Adrenal gland (tissue), 12 donors: ENCODE results near the gene NOL9. TPM values are rescaled to one million over a fixed set of nuclear protein-coding genes. Genes with fewer than 3 reads are reported as not detected.

Source experiments
- DNase-seq, 7 donors: peaks; one replicate each; pipeline ENCODE4 v3.0.0-alpha.2; 2019 to 2020
- H3K27ac ChIP-seq, 5 donors: fragments of 200-600 bp; sonication (generic) in 4 of 5; 1 replicate in 3 of 5; 2 replicates in 2 of 5; pipeline versions ENCODE4 v1.5.1 to v1.8.0; 2016 to 2020; ENCODE audit warnings: mild to moderate bottlenecking in 1 of 5
- H3K27me3 ChIP-seq: fragments of 200-600 bp; 2 replicates; pipeline ENCODE4 v1.8.0; 2021
- H3K36me3 ChIP-seq, 2 donors: fragments of 200-600 bp; replicated peaks in 1 of 2; 1 replicate in 1 of 2; 2 replicates in 1 of 2; pipeline versions ENCODE4 v1.5.1 to v1.8.0; 2018 to 2022
- H3K4me1 ChIP-seq, 2 donors: fragments of 200-600 bp; replicated peaks in 1 of 2; 1 replicate in 1 of 2; 2 replicates in 1 of 2; pipeline versions ENCODE4 v1.5.1 to v1.8.0; 2018 to 2021
- H3K4me3 ChIP-seq, 4 donors: fragments of 200-600 bp; sonication (generic) in 3 of 4; one replicate each; pipeline ENCODE4 v1.5.1; 2016 to 2018
- H3K9me3 ChIP-seq, 3 donors: fragments of 200-600 bp; sonication (generic) in 1 of 3; replicated peaks in 1 of 3; 1 replicate in 2 of 3; 2 replicates in 1 of 3; pipeline versions ENCODE4 v1.5.1 to v1.8.0; 2016 to 2021
- POLR2A ChIP-seq, 2 donors: fragments of 450-650 bp; IDR thresholded peaks; one replicate each; pipeline ENCODE4 v1.6.1; 2017; ENCODE audit warnings: antibody characterized with exemption in 2 of 2, mild to moderate bottlenecking in 2 of 2, moderate library complexity in 1 of 2
- WGBS, 4 donors: extraction: QIAGEN DNeasy Blood & Tissue Kit in 2 of 4; methylation state at CpG; one replicate each; pipeline versions ENCODE4 v1.1.5 to v1.1.7; 2013 to 2017; 5-methylcytosine and 5-hydroxymethylcytosine counted together
- intact Hi-C, 2 donors: fragments of 100-400 bp; cut with DNase I; formaldehyde crosslinking; loops; one replicate each; pipeline versions ENCODE4 v1.14.1 to v1.15.0; 2022 to 2023
- polyA plus RNA-seq, 3 donors: library from polyadenylated mRNA; stranded (reverse); fragments of 200-250 nt in 2 of 3; fragments of 350-450 nt in 1 of 3; fragmentation: Illumina TruSeq in 1 of 3; extraction: RNeasy Lipid Tissue Mini Kit (QIAGEN cat#74804) in 1 of 3; gene quantifications; one replicate each; pipeline ENCODE4 v1.2.3, GENCODE V29; 2013 to 2014
- total RNA-seq, 9 donors: library from RNA; depleted of rRNA in 4 of 9; stranded (reverse); fragments of >200 nt in 4 of 9; fragments of 120-200 nt in 1 of 9; fragmentation: NEBNext Ultra II Directional in 1 of 9; extraction: Animal tissue kit (Norgen Biotek cat#: 25700) in 1 of 9; gene quantifications; one replicate each; pipeline versions ENCODE4 v1.1.0 to v1.2.4, GENCODE V29; 2013 to 2023
- TF ChIP-seq, protein P1 (sequence below), 6 experiments: fragments of 450-650 bp in 4 of 6; fragments of 200-600 bp in 2 of 6; sonication (generic) in 1 of 6; IDR thresholded peaks; 1 replicate in 5 of 6; 2 replicates in 1 of 6; pipeline versions ENCODE4 v1.5.1 to v1.8.0; 2016 to 2021; ENCODE audit warnings: antibody characterized with exemption in 6 of 6, mild to moderate bottlenecking in 2 of 6, moderate library complexity in 1 of 6
- donor health status: healthy with polysubstance abuse.
- donor health status: Bipolar disorder and iron deficiency.
- donor health status: DM: yes; HTN: yes; CAD: no.
- donor health status: DM: no; HTN: no; CAD: no.
- donor health status: DM: no; HTN: no; CAD: no.
- donor health status: DM: yes; HTN: yes; CAD: no.

The NOL9 gene
- total and polyA plus RNA-seq, 12 donors = 5.9 to 39.7 (median 19.7) TPM

DNA sequence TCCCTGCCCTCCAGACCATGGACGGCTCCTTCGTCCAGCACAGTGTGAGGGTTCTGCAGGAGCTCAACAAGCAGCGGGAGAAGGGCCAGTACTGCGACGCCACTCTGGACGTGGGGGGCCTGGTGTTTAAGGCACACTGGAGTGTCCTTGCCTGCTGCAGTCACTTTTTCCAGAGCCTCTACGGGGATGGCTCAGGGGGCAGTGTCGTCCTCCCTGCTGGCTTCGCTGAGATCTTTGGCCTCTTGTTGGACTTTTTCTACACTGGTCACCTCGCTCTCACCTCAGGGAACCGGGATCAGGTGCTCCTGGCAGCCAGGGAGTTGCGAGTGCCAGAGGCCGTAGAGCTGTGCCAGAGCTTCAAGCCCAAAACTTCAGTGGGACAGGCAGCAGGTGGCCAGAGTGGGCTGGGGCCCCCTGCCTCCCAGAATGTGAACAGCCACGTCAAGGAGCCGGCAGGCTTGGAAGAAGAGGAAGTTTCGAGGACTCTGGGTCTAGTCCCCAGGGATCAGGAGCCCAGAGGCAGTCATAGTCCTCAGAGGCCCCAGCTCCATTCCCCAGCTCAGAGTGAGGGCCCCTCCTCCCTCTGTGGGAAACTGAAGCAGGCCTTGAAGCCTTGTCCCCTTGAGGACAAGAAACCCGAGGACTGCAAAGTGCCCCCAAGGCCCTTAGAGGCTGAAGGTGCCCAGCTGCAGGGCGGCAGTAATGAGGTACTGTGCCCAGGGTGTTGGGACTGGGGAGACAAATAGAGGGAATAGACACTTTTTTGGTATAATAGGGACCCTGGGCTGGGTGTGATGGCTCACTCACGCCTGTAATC lies 26.5 kb upstream of the NOL9 start:
- TF ChIP-seq, protein P1, sequence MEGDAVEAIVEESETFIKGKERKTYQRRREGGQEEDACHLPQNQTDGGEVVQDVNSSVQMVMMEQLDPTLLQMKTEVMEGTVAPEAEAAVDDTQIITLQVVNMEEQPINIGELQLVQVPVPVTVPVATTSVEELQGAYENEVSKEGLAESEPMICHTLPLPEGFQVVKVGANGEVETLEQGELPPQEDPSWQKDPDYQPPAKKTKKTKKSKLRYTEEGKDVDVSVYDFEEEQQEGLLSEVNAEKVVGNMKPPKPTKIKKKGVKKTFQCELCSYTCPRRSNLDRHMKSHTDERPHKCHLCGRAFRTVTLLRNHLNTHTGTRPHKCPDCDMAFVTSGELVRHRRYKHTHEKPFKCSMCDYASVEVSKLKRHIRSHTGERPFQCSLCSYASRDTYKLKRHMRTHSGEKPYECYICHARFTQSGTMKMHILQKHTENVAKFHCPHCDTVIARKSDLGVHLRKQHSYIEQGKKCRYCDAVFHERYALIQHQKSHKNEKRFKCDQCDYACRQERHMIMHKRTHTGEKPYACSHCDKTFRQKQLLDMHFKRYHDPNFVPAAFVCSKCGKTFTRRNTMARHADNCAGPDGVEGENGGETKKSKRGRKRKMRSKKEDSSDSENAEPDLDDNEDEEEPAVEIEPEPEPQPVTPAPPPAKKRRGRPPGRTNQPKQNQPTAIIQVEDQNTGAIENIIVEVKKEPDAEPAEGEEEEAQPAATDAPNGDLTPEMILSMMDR (IDR thresholded peaks at IDR 0.05) = no peak
- peak in 1 of 2 donors; percentile 52 for TF ChIP-seq POLR2A (IDR thresholded peaks at IDR 0.05)
- Histone ChIP-seq H3K27me3 (no peaks in the 10 kb centered on the region), H3K27ac (peak overlapping the region; percentile 26 to 97 (median 86)), H3K9me3 (no peaks in the 10 kb centered on the region), H3K4me3 (peak overlapping the region in 3 of 4 donors; percentile 53 to 91 (median 91)), H3K4me1 (peaks cover 17 to 31% of the 10 kb centered on the region in 2 donors), H3K36me3 (no peaks in the 10 kb centered on the region)
- intact Hi-C loops = no loop called here
- WGBS, 4 donors = 25 to 66% (median 28%) methylated on average over 3 to 19 of the region's 19 CpGs
- peak in 5 of 7 donors; percentile 47 to 80 (median 66) for DNase-seq

- TF ChIP-seq, protein P1 (IDR thresholded peaks at IDR 0.05) = no peak
- no peak for TF ChIP-seq POLR2A (IDR thresholded peaks at IDR 0.05)
- peak overlapping the region; percentile 26 to 91 (median 72) for H3K4me3 ChIP-seq
- peaks cover 17 to 31% of the 10 kb centered on the region in 2 donors for H3K4me1 ChIP-seq
- no peaks in the 10 kb centered on the region for H3K27me3 ChIP-seq
- intact Hi-C loops = no loop called here
- H3K36me3 ChIP-seq = no peaks in the 10 kb centered on the region
- peak overlapping the region; percentile 26 to 97 (median 86) for H3K27ac ChIP-seq
- H3K9me3 ChIP-seq = no peaks in the 10 kb centered on the region
- DNase-seq = no peak
- 0% methylated on average over 8 to 30 of the region's 30 CpGs for WGBS, 4 donors
Observed at GRCh38 chr1:6580119-6580592, 25.8 kb upstream of the NOL9 start.

DNA sequence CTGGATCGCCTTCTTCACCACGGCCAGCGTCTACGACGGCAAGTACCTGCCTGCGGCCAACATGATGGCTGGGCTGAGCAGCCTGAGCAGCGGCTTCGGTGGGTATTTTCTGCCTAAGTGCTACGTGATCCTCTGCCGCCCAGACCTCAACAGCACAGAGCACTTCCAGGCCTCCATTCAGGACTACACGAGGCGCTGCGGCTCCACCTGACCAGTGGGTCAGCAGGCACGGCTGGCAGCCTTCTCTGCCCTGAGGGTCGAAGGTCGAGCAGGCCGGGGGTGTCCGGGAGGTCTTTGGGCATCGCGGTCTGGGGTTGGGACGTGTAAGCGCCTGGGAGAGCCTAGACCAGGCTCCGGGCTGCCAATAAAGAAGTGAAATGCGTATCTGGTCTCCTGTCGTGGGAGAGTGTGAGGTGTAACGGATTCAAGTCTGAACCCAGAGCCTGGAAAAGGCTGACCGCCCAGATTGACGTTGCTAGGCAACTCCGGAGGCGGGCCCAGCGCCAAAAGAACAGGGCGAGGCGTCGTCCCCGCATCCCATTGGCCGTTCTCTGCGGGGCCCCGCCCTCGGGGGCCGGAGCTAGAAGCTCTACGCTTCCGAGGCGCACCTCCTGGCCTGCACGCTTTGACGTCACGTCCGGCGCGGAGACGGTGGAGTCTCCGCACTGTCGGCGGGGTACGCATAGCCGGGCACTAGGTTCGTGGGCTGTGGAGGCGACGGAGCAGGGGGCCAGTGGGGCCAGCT lies 25.2 kb upstream of the NOL9 start, which contains the start of gene ZBTB48:
ZBTB48 (plus strand) TSS at position 621 of the 745 bp plus-strand sequence. CDS start 616 bp downstream, outside the sequence.
- peak; percentile 99 to 100 (median 100) for DNase-seq
- Histone ChIP-seq H3K36me3 (no peaks in the 10 kb centered on the region), H3K27ac (peak within 1 kb of the TSS; percentile 26 to 97 (median 86)), H3K9me3 (no peaks in the 10 kb centered on the region), H3K27me3 (no peaks in the 10 kb centered on the region), H3K4me1 (peaks cover 17 to 31% of the 10 kb centered on the region in 2 donors), H3K4me3 (peak within 1 kb of the TSS; percentile 26 to 91 (median 72))
- TF ChIP-seq POLR2A (IDR thresholded peaks at IDR 0.05) = peak; percentile 75 to 92
- TF ChIP-seq, protein P1 (IDR thresholded peaks at IDR 0.05) = no peak
- intact Hi-C loops = no loop called here
- WGBS, 4 donors = 5 to 37% (median 13%) methylated on average over 16 to 58 of the region's 58 CpGs
